Urinary bladder (tissue), 4 donors: ENCODE measurements around the gene TENT5C. TPM values are rescaled to one million over a fixed set of nuclear protein-coding genes. Genes with fewer than 3 reads are reported as not detected.

Experiments used
- DNase-seq: peaks from one replicate; pipeline ENCODE4 v3.0.0-alpha.2; 2015; ENCODE audit errors: extremely low spot score
- H3K27ac ChIP-seq: one replicate; pipeline ENCODE4 v1.5.1; 2013; ENCODE audit warnings: low read depth, mild to moderate bottlenecking, moderate library complexity
- H3K36me3 ChIP-seq: one replicate; pipeline ENCODE4 v1.6.1; 2013; ENCODE audit warnings: mild to moderate bottlenecking, moderate library complexity; ENCODE audit not compliant: insufficient read depth
- H3K4me1 ChIP-seq: one replicate; pipeline ENCODE4 v1.6.1; 2013; ENCODE audit warnings: mild to moderate bottlenecking, moderate library complexity; ENCODE audit not compliant: insufficient read depth
- H3K4me3 ChIP-seq: one replicate; pipeline ENCODE4 v1.5.1; 2013; ENCODE audit warnings: low read depth, low read length
- WGBS: extraction: QIAGEN DNeasy Blood & Tissue Kit; methylation state at CpG from one replicate; pipeline ENCODE4 v1.1.7; 2013; 5-methylcytosine and 5-hydroxymethylcytosine counted together
- polyA plus RNA-seq: library from polyadenylated mRNA; stranded (reverse); fragments of 200-250 nt; gene quantifications from one replicate; pipeline ENCODE4 v1.2.3, GENCODE V29; 2013
- total RNA-seq: library from RNA; depleted of rRNA; stranded (reverse); fragments of >200 nt; gene quantifications from one replicate; pipeline ENCODE4 v1.2.3, GENCODE V29; 2014
- donor health status: healthy with polysubstance abuse.
- donor health status: healthy.

The TENT5C gene
- total and polyA plus RNA-seq, 2 donors, result 2.3 to 15.4 TPM

- Histone ChIP-seq H3K4me1 (no peaks in the 10 kb centered on the region), H3K4me3 (peak overlapping the region; percentile 66), H3K27ac (peak overlapping the region; percentile 80), H3K36me3 (no peaks in the 10 kb centered on the region)
- DNase-seq, result no peak
- 9% methylated on average over 37 of the region's 37 CpGs for WGBS
Measured at GRCh38 chr1:117606649-117607430, 992 bp downstream of the TENT5C start.

GRCh38 chr1:117607471-117607870 lies 1.6 kb downstream of the TENT5C start:
- Histone ChIP-seq H3K4me3 (no peak overlapping the region), H3K27ac (no peak overlapping the region), H3K36me3 (no peaks in the 10 kb centered on the region), H3K4me1 (no peaks in the 10 kb centered on the region)
- DNase-seq, result no peak
- WGBS, result 60% methylated on average over 6 of the region's 6 CpGs

DNA sequence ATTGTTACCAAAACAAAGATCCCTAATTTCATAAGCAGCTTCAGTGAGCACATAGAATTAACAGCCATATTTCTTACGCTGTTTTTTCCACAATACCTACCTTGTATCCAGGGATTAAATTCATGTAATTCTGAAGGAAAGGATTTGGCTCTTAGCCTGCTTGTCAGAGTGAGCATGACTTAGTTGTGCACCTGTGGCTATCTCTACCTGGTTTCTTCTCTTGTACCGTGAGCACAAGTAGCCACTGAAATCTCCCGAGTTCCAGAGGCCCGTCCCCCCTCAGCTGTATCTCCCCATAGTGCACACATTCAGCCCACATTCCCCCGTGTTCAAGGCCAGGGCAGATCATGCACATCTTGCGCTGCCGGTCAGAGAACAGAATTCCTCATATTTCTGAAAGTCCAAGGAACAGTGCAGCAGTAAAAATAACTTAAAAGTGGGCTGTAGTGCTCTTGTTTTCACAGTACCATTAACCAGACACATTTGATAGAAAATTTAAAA lies 2.3 kb downstream of the TENT5C start:
- Histone ChIP-seq H3K4me3 (no peak overlapping the region), H3K36me3 (no peaks in the 10 kb centered on the region), H3K4me1 (no peaks in the 10 kb centered on the region), H3K27ac (no peak overlapping the region)
- DNase-seq, result no peak
- WGBS, result 92% methylated on average over 7 of the region's 7 CpGs

DNA sequence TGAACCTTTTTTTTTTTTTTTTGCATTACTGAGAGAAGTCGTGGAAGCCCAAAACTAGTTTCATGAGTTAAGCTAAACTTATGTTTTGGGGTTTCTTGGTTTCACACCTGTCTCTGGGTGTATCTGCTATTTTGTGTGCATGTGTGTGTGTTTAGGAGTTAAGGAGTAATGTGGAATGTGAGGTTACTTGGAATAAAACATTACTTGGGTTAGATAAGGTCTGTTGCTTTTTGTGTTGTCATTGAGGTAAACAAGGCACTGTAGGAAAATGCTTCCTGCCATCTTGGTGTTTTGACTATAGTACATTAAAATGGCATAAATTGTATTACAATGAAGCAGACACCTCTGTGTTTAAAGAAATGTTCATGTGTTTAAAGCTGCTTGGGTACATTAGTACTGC lies 2.9 kb downstream of the TENT5C start:
- DNase-seq, result no peak
- WGBS, result 87% methylated on average over 1 of the region's 1 CpG
- no peak overlapping the region for H3K27ac ChIP-seq
- H3K36me3 ChIP-seq, result no peaks in the 10 kb centered on the region
- no peaks in the 10 kb centered on the region for H3K4me1 ChIP-seq
- H3K4me3 ChIP-seq, result no peak overlapping the region

DNA sequence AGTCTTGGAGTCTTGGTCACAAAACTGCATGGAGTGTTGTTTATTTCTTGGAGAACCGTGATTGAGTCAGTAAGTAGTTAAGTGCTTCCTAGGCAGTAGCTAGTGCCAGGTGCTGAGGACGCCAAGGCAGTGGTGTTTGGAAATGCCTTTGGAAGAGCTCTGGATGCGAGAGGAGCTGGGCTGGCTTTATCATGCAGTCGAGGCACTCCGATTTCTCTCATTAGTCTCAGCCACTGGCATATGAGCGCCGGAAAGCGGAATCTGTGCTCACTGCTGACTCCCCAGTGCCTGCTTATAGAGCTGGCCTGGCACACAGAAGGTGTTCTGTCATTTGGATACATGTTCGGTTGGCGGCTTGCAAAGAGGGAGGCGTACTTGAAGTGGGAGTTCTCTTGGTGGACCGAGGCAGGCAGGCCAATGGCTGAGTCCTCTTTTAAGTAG lies 3.6 kb downstream of the TENT5C start:
- WGBS, result 71% methylated on average over 12 of the region's 12 CpGs
- no peak overlapping the region for H3K4me3 ChIP-seq
- no peaks in the 10 kb centered on the region for H3K4me1 ChIP-seq
- no peaks in the 10 kb centered on the region for H3K36me3 ChIP-seq
- no peak for DNase-seq
- no peak overlapping the region for H3K27ac ChIP-seq

DNA sequence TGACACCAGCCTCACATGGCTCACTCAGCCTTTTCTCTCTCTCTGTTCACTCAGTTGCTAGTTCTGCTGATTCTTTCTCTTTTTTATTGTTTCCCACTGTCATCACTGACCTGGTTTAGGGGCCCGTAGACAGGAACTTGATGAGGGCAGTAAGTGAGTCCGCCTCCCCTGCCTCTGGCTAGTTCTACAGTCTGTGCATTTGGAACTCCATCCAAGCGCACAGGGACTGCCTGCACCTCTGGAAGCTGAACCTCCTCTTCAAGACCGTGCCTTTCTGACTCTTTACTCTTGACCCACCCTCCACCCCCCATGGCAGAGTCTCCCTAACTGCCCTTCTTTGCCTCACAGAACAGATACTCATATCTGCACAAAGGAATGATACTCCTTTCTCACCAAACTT lies 4.2 kb downstream of the TENT5C start:
- no peak for DNase-seq
- Histone ChIP-seq H3K4me1 (no peaks in the 10 kb centered on the region), H3K4me3 (no peak overlapping the region), H3K36me3 (no peaks in the 10 kb centered on the region), H3K27ac (no peak overlapping the region)
- WGBS, result 74% methylated on average over 4 of the region's 4 CpGs

DNA sequence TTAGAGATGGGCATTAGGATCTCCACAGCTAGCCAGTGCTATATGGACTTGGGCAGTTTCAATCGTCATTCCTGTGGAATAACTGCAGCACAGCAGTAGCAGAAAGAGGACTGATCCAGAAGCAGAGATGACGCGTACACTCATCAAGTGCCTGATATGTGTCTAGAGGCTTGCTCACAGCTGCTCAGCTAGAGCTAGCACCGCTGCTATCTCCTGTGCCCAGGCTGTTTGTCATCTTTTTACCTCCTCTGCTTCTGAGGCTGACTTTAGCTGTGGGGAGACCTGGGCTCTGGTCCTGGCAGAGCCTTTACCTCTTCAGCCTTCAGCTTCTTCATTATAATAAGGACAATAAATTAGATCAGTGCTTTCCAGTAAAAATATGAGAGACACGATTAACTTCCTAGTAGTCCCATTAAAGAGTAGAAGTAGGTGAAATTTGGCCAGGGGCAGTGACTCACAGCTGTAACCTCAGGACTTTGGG lies 5.3 kb downstream of the TENT5C start:
- no peak for DNase-seq
- no peaks in the 10 kb centered on the region for H3K4me1 ChIP-seq
- H3K4me3 ChIP-seq, result no peak overlapping the region
- no peaks in the 10 kb centered on the region for H3K36me3 ChIP-seq
- WGBS, result 89% methylated on average over 5 of the region's 5 CpGs
- H3K27ac ChIP-seq, result no peak overlapping the region

GRCh38 chr1:117611894-117612483 lies 6.1 kb downstream of the TENT5C start:
- DNase-seq, result no peak
- Histone ChIP-seq H3K4me1 (no peaks in the 10 kb centered on the region), H3K27ac (no peak overlapping the region), H3K4me3 (no peak overlapping the region), H3K36me3 (no peaks in the 10 kb centered on the region)
- WGBS, result 70% methylated on average over 3 of the region's 3 CpGs

DNA sequence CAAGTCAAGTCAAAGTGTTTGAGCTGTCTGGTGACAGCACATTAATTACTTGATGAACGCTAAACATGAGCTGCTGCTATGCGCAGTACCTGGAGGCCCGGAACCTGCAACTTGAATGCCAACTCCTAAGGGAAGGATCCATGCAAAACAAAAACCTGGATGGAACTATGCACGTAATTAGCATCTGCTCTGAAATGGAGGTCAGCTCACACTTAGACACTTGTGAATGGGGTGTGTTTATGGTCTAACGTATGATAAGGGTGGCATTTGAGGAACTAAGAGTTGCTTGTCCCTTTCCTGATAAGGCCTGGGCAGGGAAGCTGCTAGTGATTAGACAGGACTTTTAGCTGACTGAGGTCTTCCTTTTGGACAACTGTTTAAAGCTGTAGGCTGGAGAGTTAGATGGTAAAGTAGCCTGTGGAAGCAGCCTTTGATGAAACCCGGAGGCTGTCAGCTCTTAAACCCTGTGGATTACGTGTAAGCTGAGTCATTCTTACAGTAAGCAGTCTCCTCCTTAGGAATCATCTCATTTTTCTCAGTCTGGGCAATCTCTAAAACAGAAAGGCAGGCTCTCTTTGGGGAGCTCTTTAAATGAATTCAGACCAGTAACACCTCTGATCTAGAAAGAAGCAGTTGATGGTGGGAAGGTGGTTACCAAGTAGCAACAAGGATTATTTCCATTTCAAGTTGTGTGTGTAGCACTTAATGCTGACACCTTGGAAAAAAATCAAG lies 6.8 kb downstream of the TENT5C start:
- 43% methylated on average over 7 of the region's 7 CpGs for WGBS
- Histone ChIP-seq H3K4me1 (no peaks in the 10 kb centered on the region), H3K4me3 (no peak overlapping the region), H3K36me3 (no peaks in the 10 kb centered on the region), H3K27ac (no peak overlapping the region)
- no peak for DNase-seq

DNA sequence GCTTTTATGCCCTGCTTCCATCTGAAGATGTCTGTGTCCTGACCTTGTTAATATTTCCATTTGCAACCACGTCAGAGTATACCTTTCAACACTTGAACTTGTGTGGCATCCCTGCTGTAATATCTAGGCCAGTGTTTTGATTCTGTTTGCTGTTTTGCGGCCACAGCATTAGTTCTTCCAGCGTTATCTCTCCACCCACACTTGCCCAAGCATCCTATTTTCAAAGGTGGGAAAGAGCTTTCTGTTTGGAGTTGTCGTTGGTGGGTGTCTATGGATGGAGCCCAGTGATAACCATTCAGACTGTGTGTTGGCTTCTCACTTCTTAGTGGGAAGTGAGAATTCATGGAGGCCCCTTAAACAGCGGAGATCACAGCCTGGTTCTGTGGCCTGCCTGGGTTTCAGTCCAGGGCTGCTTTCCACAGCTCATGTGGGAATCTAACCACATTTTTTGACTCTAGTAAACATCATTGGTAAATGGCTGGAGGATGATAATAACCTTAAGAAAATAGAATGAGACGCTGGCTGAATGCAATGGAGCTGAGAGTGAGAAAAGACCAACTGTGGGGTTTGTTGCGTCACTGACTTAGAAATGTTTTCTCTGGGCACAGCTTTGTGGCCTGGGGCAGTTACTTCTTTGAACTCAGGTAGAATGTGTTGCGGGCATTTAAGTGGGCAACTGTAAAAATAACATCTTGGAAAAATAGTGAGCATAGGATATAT lies 7.6 kb downstream of the TENT5C start:
- Histone ChIP-seq H3K36me3 (no peaks in the 10 kb centered on the region), H3K4me3 (no peak overlapping the region), H3K27ac (no peak overlapping the region), H3K4me1 (no peaks in the 10 kb centered on the region)
- no peak for DNase-seq
- 62% methylated on average over 8 of the region's 8 CpGs for WGBS

DNA sequence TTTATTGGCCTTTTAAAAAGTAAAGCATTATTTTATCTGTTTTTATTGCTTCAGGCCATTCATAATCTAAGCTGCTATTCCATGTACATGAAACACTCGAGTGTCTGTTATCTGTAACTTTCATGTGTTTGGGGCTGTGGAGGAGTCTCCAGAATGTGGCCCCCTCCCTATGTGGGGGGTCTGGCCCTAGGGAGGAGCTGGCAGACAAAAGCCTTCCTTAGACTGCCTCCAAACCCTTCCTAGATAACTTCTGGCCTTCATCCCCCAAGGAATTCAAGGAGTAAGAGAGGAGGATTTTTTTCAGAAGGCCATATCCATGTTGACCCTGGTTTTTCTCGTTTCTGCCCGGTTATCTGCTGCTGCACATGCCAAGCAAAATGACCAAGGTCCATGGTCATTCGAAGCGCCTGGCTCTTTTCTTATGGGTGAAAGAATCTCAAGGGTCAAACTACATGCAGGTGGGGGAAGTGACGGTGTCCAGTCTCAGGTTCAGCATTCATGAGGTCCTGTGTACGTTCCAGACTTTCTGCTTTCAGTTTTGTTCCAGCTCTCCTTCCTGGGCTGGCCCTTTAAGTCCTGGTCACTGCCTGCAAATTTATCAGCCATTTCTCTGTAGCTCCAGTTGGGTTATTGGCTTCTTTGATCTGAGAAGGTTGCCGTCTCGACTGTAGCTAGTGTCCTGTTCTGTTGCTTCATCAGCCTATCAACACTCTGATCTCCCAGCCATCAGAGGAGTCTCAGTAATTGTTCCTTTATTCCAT lies 8.3 kb downstream of the TENT5C start:
- Histone ChIP-seq H3K27ac (no peak overlapping the region), H3K4me3 (no peak overlapping the region), H3K36me3 (no peaks in the 10 kb centered on the region), H3K4me1 (no peaks in the 10 kb centered on the region)
- no peak for DNase-seq
- WGBS, result 69% methylated on average over 9 of the region's 9 CpGs

DNA sequence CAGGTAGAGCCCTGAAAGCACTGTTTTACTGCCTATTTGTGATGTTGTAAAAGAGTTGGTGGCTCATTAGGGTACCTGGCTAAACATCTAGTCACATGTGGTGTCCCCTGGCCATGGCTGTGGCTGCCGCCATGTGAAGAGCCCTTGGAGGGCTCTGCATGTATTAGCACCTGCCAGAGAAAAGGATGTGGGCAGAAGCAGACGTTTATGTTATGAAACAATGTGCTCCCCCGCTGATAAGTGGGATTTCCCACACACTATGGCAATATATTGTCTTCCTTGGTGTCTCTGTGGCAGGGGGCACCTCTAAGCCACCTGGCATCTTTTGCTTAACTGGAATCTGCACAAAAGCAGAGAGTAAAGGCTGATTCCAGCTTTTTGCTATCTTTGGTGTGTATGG lies 9.6 kb downstream of the TENT5C start:
- H3K27ac ChIP-seq, result no peak overlapping the region
- H3K4me1 ChIP-seq, result no peaks in the 10 kb centered on the region
- no peak for DNase-seq
- WGBS, result 79% methylated on average over 3 of the region's 3 CpGs
- H3K4me3 ChIP-seq, result no peak overlapping the region
- H3K36me3 ChIP-seq, result no peaks in the 10 kb centered on the region

- H3K36me3 ChIP-seq, result no peaks in the 10 kb centered on the region
- no peak for DNase-seq
- WGBS, result 89% methylated on average over 3 of the region's 3 CpGs
- H3K4me1 ChIP-seq, result no peaks in the 10 kb centered on the region
- no peak overlapping the region for H3K27ac ChIP-seq
- H3K4me3 ChIP-seq, result no peak overlapping the region
Measured at GRCh38 chr1:117616356-117616755, 10.5 kb downstream of the TENT5C start.
